ENCODE data around the gene CUBN.

DNA sequence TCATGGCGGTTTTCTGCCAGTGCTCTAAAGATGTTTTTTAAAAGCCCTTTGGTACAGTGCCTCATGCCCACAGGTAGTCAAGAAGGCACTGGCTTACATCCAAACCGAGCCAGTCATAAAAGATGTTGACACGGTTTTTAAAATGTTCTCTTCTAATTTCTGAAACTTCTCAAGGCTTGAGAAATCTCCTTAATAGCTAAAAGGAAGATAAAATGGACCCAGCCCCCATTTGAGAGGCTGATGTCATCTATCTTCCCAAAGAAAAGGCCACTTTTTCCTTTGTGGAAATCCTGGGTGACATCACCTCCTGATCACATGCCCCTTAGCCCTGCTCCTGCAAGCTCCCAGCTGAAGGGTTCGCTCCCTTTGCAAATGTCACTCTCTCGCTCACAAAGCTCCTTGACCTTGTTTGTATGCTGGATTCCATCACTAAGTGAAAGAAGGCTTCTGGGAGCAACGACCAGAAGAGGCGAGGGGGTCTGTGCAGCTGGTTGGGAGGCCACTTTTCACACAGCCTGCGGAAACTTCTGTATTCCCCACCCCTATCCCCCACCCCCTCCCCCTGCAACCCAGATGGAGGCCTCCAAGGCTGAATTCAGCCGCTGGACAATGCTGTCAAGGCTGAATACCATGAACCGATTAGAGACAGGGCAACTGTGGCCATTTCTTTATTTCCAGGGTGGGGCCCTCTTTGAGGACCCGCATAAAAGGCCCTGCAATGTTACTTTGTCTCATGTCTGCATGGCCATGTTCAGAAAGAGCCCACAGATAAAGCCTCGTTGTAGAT is 122.8 kb downstream of the CUBN start:
- TF ChIP-seq, protein P1, sequence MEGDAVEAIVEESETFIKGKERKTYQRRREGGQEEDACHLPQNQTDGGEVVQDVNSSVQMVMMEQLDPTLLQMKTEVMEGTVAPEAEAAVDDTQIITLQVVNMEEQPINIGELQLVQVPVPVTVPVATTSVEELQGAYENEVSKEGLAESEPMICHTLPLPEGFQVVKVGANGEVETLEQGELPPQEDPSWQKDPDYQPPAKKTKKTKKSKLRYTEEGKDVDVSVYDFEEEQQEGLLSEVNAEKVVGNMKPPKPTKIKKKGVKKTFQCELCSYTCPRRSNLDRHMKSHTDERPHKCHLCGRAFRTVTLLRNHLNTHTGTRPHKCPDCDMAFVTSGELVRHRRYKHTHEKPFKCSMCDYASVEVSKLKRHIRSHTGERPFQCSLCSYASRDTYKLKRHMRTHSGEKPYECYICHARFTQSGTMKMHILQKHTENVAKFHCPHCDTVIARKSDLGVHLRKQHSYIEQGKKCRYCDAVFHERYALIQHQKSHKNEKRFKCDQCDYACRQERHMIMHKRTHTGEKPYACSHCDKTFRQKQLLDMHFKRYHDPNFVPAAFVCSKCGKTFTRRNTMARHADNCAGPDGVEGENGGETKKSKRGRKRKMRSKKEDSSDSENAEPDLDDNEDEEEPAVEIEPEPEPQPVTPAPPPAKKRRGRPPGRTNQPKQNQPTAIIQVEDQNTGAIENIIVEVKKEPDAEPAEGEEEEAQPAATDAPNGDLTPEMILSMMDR (conservative IDR thresholded peaks at IDR 0.05), result no peak
- TF ChIP-seq EZH2 (IDR thresholded peaks at IDR 0.05; ENCODE audit: low read depth), result no peak
